ENCODE data around the gene VWA3B.

VWA3B gene

DNA sequence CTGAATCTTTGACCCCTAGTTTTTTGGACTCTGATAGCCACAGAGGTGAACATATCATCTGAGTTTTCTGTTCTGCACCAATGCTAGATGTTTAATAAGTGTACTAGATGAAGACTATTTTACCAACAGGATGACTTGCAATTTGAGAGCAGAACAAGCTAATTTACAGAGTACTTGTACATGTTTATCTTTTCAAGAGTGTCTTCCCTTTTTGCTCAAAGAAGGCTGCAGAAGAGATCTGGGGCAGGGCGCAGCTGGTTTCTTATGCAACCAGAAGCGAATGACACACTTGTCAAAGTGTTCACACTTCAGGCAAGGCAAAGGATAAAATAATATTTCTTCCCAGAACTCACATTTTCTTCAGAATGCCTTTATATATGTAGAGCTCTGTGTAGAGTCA lies 86.0 kb downstream of the VWA3B start:
- no peak for DNase-seq (ENCODE audit: low read depth, low spot score)

DNA sequence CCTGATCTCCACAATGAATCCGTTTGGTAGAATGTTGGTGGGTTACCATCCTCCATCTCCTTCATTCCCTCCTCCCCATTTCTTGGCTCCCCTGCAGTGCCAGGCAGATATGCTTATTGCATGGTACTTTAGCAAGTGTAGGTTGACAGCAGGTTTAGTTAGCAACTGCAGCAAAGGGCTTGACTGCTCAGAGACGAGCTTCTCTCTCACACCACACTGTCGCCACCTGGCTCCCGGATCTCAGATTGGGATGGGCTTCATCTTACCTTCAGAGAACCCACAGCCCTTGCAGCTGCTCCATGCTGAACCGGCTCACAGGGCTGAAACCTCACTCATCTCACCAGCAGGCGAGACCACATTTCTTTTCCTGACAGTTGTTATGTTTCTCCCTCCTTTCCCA lies 88.8 kb downstream of the VWA3B start:
- DNase-seq (ENCODE audit: low read depth, low spot score), result no peak

DNA sequence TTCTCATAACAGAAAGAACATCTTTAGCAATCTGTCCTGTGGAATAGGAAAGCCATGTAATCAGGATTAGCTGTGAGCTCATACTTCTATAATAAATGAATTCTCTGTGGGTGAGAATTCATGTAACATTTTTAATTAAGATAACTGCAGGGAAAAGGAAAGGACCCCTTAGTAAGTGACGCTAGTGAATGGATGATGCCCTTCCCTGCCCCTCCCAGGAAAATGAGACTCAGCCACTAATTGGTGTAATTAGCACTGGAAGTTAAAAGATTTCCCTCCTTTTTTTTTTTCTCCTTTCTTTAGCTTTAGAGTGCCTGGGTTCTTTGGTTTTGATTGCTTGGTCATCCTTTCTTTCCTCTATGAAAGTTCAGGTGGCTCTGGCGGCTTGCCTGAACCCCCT lies 90.3 kb downstream of the VWA3B start:
- no peak for DNase-seq (ENCODE audit: low read depth, low spot score)

DNA sequence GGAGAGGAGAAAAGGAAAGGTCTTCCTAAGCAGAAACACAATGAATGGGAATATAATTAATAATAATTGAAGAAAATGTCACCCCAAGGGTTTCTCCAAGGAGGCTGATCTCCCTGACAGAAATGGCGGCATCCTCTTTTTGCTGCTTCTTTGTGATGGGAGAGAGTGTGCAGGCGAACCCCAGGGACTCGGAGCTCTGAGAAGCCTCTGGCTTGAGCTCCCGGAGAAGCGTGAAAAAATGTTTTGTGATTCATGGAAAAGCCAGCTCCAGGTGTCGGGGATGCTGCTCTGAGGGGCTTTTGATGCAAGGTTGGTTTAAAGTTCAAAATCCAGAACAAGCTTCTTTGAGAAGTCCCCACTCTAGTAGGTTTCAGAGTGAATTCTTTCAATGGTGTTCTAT lies 91.0 kb downstream of the VWA3B start:
- no peak for DNase-seq (ENCODE audit: low read depth, low spot score)

DNA sequence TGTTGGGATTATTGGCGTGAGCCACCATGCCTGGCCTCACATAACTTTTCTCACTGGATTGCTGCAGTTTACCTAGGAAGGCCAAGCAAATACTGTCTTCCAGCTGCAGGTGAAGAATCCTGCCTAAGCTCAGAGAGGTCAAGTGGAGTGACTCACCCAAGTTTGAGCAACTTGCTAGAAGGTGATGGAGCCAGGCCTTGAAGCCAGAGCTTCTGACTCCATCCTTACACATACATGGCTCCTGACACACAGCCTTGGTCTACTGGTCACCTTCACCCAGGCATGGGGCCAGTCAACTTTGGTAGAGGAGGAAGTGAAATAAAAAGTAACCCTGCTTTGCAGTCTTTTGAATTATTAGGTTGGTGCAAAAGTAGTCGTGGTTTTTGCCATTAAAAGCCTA lies 93.5 kb downstream of the VWA3B start:
- no peak for DNase-seq (ENCODE audit: low read depth, low spot score)

DNA sequence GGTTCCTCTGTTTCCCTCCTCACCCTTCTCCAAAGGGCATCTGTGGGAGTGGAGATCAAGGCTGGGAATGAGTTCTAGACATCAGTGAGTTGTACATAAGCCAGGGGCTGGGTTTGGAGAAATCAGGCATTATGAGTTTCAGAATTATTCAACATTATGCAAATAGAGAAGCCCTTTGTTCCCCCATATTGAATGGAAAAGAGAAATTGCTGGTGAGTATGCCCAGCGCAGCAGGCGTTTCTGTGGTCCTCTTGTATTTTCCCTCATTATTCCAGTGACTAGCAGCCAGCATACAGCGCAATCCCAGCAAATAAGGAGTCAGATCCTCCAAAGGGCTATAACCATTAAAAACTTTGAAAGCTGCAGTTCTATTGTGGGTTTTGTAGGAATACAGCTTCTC lies 94.4 kb downstream of the VWA3B start:
- DNase-seq (ENCODE audit: low read depth, low spot score), result no peak

DNA sequence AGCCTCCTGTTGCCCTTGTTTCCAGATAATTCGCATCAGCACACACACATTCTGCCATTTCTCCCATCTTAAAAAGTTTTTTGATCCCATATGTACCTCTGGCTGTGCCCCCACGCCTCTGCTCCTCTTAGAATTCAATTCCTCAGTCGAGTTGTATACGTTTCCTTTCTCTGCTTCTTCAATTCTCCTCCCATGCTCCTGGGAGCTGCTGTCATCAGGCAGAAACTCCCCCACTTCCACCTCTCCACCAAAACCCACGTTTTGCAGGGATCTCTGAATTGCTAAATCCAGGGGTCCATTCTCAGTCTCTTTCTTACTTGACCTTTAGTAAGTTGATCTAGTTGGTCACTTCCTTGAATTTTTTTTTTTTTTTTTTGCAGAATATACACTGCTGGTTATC lies 98.8 kb downstream of the VWA3B start:
- DNase-seq (ENCODE audit: low read depth, low spot score), result no peak

DNA sequence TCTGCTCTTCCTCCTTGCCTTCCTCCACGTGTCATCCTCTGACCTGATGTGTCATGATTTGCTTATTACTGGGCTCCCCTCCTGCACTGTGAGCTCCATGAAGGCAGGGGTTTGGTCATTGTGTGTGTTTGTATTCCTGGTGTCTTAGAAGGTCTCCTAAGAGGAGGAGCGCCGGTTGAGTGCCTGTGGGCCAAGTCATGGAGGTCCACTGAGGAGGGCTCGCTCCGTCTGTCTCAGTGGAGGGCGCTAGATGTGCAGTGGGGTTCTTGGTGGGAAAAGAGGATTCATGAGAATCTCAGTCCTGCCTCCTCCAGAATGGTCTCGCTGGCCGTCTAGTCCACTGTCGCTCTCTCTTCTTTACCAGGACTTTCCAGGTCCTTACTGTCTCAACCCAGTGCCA lies 100.2 kb downstream of the VWA3B start:
- no peak for DNase-seq (ENCODE audit: low read depth, low spot score)

DNA sequence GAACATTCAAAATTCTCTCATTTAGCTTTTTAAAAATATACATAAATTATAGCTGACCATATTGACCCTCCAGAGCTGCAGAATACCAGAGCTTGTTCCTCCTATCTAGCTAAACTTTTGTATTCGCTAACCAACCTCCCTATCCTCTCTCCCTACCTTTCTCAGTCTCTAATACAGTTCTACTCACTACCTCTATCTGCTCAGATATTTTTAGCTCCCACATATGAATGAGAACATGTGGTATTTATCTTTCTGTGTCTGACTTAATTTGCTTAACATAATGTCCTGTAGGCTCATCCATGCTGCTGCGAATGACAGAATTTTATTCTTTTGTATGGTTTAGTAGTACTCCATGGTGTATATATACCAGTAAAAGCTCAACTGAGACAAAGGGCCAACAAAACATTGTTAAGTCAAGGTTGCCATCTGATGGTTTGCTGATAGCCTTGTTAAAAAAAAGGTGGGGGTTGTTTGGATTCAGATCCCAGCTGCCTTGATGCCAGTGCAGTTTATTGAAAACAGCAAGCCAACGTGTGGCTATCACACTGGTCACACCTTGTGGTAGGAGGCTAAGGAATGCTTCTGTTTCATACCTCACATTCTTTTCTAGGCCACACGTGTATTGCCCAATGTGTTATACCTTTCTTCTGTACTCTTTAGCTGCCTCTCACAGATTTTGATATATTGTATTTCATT lies 101.5 kb downstream of the VWA3B start:
- no peak for DNase-seq (ENCODE audit: low read depth, low spot score)

DNA sequence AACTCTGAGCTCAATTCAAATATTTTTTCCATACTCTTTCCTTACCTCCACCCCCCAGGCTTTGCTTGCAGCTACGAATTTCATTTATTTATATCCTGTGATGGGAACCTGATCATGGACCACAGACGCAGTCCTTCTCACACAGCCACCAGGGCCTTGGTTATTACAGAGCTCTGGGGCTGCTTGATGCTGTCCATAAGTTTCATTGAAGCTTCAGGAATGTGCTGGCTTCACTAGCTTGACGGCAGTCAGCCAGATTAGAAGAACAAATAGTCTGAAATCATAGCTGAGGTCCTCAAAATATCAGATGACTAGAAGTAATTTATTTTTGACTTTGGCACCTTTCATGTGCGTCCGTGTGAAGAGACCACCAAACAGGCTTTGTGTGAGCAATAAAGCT lies 104.9 kb downstream of the VWA3B start:
- no peak for DNase-seq (ENCODE audit: low read depth, low spot score)

DNA sequence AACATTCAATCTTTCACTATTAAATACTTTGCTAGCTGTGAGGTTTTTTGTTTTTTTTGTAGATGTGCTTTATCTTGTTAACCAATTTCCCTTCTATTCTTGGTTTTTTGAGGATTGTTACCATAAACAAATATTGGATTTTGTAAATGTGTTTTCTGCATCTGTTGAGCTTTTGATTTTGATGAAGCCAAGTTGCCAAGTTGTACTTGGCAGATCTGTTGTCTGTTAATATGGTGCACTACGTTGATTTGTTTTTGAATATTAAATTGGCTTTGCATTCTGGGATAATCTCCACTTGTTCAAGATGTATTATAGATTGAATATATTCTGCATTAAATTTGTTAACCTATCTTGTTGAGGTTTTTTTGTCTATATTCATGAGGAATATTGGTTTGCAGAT lies 114.6 kb downstream of the VWA3B start:
- DNase-seq (ENCODE audit: low read depth, low spot score), result no peak

DNA sequence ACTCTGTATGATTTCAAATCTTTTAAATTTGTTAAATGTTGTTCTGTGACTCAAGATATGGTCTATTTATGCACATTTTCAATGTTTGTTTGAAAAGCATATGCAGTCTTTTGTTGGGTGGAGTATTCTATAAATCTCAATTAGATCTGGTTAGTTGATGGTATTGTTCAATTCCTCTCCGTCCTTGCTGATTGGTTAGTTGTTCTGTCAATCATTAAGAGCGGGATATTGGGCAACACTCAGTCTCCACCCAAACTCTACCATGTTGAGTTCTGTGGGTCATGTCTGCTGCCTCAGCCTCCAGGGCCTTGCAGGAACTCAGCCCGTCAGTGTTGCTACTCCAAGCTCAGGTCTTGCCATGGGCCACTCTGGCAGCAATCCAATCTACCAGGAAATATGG lies 118.9 kb downstream of the VWA3B start:
- DNase-seq (ENCODE audit: low read depth, low spot score), result no peak

DNA sequence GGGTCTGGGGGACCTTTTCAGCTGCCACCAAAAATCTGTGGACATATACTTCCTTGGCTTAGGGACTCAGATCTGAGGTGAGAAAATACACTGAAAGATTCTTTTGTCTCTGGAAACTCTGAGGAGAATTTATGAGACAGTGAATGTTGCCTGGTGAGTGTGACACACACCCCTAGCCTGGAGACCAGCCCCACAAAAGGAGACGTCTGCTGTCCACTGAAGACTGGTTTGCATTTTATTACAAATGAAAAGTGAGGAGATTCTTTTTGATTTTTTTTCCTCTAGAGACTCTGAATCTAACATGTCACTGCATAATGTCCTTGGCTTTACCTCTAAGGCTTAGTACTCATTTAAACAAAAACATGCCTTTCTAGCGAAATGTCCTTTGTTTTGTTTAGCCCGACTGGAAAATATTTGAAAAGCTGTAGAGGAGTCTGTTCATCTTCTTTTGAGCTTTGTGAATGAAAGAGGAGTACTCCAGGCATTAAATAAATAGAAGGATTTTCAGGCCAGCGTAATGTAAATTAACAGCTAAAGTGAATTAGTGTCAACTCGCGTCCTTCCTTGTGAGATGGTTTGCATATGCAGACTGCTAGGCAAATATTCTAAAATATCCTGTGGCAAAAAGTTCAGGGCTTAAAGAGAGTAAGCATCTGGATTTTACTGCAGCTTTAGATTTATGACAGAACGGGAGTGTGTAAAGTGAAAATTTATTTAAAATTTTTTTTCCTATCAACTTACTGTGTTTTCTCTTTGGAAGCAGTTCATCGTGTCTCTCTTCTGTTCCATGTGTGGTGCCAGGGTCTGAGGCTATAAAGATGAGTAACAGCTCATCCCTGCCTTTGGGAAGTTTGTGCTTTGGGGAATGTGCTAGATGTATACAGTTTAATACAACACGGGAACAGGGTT lies 125.4 kb downstream of the VWA3B start:
- DNase-seq (ENCODE audit: low read depth, low spot score), result no peak

DNA sequence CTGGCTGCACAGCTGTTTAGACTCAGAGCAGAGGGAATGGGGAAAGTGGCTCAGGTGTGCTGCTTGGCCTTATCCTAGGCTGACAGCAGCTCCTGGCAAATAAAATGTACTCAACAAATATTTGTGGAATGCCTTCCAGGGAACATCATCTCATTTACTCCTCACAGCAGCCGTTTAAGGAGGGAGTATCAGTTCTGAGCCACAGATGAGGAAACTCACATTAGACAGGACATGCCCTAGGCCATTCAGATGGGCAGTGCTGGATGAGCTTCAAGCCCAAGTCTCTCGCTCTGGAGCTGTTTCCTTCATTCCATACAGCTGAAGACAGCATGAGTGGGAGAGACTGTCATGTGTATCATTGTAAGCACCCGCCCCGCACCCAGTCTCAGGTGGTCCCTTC lies 129.6 kb downstream of the VWA3B start:
- no peak for DNase-seq (ENCODE audit: low read depth, low spot score)

DNA sequence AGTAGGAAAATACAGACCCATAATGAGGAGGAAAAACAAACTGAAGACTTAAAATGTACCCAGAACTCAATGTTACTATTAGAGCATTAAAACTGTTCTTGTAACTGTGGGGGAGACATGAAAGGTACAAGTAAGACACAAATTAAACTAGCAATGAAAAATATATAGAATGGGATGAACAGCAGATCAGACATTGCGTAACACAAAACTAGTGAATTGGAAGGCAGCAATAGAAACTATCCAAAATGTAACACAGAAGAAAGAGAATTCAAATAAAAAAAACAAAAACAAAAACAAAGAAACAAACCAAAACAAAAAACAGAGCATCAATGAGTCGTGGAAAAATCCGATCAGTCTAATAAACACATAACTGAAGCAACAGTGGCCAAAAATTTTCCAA lies 132.2 kb downstream of the VWA3B start:
- DNase-seq (ENCODE audit: low read depth, low spot score), result no peak

DNA sequence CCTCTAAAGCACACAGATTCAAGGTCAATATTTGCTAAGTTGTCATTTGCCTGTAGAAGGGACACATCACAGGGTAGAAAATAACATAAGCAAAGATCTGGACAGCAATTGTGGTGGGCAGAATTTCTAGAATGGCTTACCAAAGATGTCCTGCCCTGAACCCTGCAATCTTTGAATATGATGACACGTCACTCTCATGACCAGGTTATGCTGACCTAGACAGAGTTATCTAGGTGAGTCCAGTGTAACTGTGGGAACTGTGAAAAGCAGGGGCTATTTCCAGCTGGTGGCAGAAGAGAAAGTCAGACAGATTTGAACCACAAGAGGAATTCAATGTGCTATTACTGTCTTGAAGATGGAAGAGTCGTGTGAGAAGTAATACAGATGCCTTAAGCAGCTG lies 147.0 kb downstream of the VWA3B start:
- DNase-seq (ENCODE audit: low read depth, low spot score), result no peak

DNA sequence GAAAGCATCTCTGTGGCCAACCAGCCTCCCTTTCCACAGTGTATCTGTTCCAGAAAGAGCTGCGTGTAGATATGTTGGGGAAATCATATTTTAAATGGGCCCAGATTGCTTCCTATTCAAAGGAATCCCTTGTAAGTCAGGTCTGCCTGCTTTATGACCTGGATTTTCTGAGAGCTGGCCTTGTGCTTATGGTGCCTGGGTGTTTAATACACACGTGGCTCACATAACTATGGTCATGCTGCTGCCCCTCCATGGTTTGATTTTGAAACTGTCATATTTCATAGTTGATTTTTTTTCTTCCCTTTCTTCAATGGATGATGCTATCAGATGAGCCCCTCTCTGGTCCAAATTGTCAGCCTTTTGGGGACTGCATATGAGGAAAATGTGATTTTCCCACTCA lies 147.8 kb downstream of the VWA3B start:
- no peak for DNase-seq (ENCODE audit: low read depth, low spot score)

DNA sequence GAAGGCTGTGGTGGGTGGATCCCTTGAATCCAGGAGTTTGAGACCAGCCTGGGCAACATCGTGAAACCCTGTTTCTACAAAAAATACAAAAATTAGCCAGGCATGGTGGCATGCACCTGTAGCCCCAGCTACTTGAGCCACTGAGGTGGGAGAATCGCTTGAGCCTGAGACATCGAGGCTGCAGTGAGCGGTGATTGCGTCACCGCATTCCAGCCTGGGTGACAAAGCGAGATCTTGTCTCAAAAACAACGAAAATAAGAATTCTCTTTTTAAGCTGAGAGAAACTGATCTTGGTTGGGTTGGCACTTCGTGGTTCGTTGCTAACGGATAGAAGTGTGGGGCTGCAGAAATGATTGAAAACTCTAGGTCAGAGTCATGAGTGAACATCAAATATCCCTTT lies 150.0 kb downstream of the VWA3B start:
- no peak for DNase-seq (ENCODE audit: low read depth, low spot score)

DNA sequence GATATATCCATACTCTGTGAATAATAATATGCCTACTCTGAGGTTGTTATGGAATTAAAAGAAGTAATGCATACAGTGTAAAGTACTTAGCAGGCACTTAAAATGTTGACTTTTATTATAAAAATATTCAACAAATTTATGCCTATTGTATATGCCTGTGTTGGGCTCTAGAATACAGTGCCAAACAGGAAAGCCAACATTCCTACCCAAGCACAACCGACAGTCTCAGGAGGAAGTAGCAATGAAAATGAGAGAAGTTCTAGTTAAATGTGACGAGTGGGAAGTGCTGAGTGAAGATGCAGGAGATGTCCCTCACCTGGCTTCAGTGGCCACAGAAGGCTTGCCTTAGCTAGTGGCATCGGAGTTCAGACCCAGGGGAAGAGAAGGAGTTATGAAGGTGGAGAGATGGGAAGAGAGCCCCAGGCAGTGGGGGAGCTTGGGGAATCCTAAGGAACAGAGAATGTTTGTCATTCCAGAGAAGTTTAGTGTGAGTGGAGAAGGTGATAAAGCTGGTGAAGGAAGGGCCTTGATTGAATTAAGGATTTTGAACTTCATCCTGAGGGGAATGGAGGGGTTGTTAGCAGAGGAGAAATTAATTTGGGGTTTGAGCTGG lies 153.9 kb downstream of the VWA3B start:
- no peak for DNase-seq (ENCODE audit: low read depth, low spot score)

DNA sequence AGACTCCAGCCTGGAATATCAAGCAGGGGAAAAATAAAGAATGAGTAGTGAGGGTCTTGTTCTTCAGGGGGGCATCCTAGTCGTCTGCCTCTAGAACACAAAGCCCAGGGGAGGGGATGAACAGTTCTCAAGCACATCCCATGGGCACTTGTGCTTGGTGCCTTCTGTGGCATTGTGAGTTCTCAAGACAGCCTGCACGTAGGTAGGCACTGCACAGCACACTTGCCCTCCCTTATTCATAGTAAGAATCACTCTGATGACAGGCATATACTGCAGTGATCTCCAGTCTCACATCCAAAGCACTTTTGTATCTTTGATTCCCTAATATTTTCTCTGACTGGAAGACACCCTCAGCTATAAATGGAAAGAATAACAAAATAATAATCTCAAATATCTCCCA lies 154.6 kb downstream of the VWA3B start:
- no peak for DNase-seq (ENCODE audit: low read depth, low spot score)

DNA sequence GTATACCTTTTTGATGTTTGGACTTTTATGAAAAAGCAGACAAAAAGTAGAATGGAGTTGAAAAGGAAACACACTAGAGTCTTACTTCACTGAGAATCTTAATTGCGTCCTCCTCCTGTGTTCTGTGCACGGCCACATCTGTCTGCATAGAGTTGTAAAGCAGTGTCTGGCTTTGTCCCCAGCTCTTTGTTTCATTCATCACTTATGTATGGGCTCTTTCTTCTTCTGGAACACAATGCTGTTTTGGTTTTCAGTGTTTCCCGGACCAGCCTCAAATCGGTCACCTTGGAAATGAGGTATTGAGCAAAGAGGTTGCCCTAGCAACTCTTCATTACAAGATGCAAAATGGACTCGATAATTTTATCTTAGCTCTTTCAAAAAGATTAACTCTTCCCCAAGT lies 155.0 kb downstream of the VWA3B start:
- no peak for DNase-seq (ENCODE audit: low read depth, low spot score)

DNA sequence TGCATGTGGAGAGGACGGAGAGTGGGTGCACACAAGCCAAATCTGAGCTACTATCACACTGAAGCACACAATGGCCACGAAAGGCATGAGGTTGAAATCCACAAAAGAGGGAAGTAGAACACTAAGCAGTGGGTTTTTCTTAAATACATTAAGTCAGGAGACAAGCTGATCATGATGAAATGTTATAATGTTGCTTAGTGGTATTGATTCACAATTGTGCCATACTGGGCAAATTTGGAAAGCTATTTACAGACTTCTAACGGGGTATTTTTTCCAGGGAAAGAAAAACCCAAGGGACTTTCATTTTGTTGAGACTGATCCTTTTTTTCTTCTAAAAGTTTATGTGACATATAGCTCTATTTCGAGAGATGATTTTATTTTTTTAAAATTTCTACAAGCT lies 158.5 kb downstream of the VWA3B start:
- DNase-seq (ENCODE audit: low read depth, low spot score), result no peak

DNA sequence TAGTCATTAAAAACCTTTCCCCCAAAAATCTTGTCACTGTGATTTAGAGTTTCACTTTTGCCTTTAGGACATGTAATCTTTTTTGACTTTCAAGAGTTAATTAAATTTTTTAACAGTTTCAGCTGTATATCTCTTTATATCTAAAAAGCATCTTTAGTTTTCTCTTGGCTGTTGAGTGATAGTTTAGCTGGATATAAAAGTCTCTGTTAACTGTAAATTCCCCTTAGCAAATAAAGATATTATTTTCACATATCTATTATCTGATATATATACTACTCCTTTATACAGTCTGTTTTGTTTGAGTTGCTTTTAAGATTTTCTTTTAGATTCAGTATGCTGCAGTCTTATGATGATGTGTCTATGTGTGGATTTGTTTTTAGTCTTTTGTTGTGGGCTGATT lies 160.4 kb downstream of the VWA3B start:
- no peak for DNase-seq (ENCODE audit: low read depth, low spot score)

Measured in brain pericyte (primary cell).